ENCODE data around the gene HDX. TPM values are rescaled to one million over a fixed set of nuclear protein-coding genes. Genes with fewer than 3 reads are reported as not detected.

HDX gene
- total RNA-seq, 1 donor from 2014 or later, result 2.6 TPM

- Histone ChIP-seq H3K27me3 (ENCODE audit: control insufficient read depth in 3 of 3, insufficient read depth in 3 of 3, low read length in 3 of 3) (no peaks in the 10 kb centered on the region), H3K4me1 (ENCODE audit: control insufficient read depth in 3 of 3, insufficient read depth in 3 of 3, low read length in 3 of 3) (no peaks in the 10 kb centered on the region), H3K27ac (ENCODE audit: low read depth, low read length) (no peak overlapping the region), H3K9me3 (ENCODE audit: control insufficient read depth in 3 of 3, low read length in 3 of 3) (no peaks in the 10 kb centered on the region), H3K4me3 (ENCODE audit: low read length in 3 of 3) (no peak overlapping the region), H3K36me3 (ENCODE audit: control insufficient read depth in 3 of 3, insufficient read depth in 3 of 3, low read length in 3 of 3) (no peaks in the 10 kb centered on the region), H3K9ac (ENCODE audit: low read depth in 1 of 3, low read length in 3 of 3) (no peak overlapping the region)
Measured at GRCh38 chrX:84467898-84468297, 34.4 kb downstream of the HDX start.

DNA sequence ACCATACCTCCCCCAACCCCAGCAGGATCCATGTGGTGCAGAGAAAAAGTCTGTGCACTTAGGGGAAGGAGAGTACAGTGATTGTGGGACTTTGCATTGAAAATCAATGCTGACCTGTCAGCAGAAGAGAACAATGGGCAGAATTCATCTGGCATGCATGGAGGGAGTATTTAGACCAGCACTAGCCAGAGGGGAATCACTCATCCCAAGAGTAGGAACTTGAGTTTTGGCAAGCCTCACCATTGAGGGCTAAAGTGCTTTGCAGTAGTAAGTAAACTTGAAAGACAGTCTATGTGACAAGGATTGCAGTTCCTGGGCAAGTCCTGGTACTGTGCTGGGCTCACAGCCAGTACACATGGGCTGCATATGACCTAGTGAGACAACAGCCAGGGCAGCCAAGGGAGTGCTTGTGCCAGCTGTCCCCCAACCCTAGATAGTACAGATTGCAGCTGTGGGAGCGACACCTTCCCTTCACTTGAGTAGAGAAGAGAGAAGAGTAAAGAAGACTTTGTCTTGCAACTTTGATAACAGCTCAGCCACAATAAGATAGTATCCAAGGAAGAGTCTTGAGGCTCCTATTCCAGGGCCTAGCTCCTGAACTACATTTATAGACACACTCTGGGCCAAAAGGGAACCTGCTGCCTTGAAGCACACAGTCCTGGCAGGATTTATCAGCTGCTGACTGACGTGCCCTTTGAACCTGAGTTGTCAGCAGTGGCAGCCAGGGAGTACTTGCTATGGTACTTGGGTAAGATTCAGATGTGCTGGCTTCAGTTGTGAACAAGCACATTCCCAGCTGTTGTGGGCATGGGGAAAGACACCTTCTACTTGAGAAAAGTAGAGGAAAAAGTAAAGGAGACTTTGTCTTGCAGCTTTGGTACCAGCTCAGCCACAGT is 48.7 kb downstream of the HDX start:
- H3K9ac ChIP-seq (ENCODE audit: low read depth in 1 of 3, low read length in 3 of 3), result no peak overlapping the region
- no peaks in the 10 kb centered on the region for H3K4me1 ChIP-seq (ENCODE audit: control insufficient read depth in 3 of 3, insufficient read depth in 3 of 3, low read length in 3 of 3)
- no peaks in the 10 kb centered on the region for H3K27me3 ChIP-seq (ENCODE audit: control insufficient read depth in 3 of 3, insufficient read depth in 3 of 3, low read length in 3 of 3)
- no peaks in the 10 kb centered on the region for H3K36me3 ChIP-seq (ENCODE audit: control insufficient read depth in 3 of 3, insufficient read depth in 3 of 3, low read length in 3 of 3)
- H3K27ac ChIP-seq (ENCODE audit: low read depth, low read length), result no peak overlapping the region
- no peaks in the 10 kb centered on the region for H3K9me3 ChIP-seq (ENCODE audit: control insufficient read depth in 3 of 3, low read length in 3 of 3)
- no peak overlapping the region for H3K4me3 ChIP-seq (ENCODE audit: low read length in 3 of 3)

GRCh38 chrX:84441143-84441542 is 61.1 kb downstream of the HDX start:
- H3K9me3 ChIP-seq (ENCODE audit: control insufficient read depth in 3 of 3, low read length in 3 of 3), result no peaks in the 10 kb centered on the region
- no peak overlapping the region for H3K27ac ChIP-seq (ENCODE audit: low read depth, low read length)
- H3K4me3 ChIP-seq (ENCODE audit: low read length in 3 of 3), result no peak overlapping the region
- no peaks in the 10 kb centered on the region for H3K4me1 ChIP-seq (ENCODE audit: control insufficient read depth in 3 of 3, insufficient read depth in 3 of 3, low read length in 3 of 3)
- no peaks in the 10 kb centered on the region for H3K27me3 ChIP-seq (ENCODE audit: control insufficient read depth in 3 of 3, insufficient read depth in 3 of 3, low read length in 3 of 3)
- no peaks in the 10 kb centered on the region for H3K36me3 ChIP-seq (ENCODE audit: control insufficient read depth in 3 of 3, insufficient read depth in 3 of 3, low read length in 3 of 3)
- H3K9ac ChIP-seq (ENCODE audit: low read depth in 1 of 3, low read length in 3 of 3), result no peak overlapping the region

DNA sequence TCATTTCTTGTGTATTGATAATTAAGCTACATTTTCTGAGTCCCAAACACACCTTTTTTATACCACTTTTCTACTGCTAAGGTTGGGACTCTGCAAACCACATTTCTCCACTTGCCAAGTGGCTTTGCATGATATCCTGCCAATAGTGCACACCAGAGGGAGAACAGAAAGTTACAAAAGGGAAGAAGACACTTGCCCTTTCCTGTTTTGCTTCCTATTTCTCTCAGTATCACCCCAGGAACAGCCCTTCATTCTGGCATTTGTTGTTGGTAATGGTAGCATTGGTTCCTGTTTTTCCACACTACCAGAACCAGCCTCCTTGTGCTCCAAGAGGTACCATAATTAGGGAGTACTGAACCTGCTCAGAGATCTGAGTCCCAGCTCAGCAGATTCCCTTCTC is 87.1 kb downstream of the HDX start:
- Histone ChIP-seq H3K27ac (ENCODE audit: low read depth, low read length) (no peak overlapping the region), H3K9ac (ENCODE audit: low read depth in 1 of 3, low read length in 3 of 3) (no peak overlapping the region), H3K27me3 (ENCODE audit: control insufficient read depth in 3 of 3, insufficient read depth in 3 of 3, low read length in 3 of 3) (no peaks in the 10 kb centered on the region), H3K9me3 (ENCODE audit: control insufficient read depth in 3 of 3, low read length in 3 of 3) (no peaks in the 10 kb centered on the region), H3K36me3 (ENCODE audit: control insufficient read depth in 3 of 3, insufficient read depth in 3 of 3, low read length in 3 of 3) (no peaks in the 10 kb centered on the region), H3K4me1 (ENCODE audit: control insufficient read depth in 3 of 3, insufficient read depth in 3 of 3, low read length in 3 of 3) (no peaks in the 10 kb centered on the region), H3K4me3 (ENCODE audit: low read length in 3 of 3) (no peak overlapping the region)

DNA sequence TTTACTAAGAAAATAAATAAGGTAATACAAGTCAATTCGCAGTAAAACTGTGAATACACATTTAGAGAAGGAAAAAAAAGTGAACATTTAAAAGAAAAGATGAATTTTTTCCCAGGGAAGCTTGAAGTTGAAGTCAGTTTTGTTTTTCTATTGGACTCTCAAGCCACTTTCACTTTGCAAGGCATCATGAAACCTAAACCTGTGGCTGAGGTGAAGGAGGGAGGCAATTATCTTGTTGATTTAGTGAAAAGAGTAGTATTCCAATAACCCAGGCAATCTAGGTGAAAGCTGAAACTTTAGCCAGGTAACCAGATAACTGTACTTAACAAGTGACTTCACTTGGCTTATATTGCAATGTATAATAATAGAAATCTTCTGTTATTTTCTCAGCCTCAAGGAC is 138.6 kb downstream of the HDX start:
- no peak overlapping the region for H3K27ac ChIP-seq (ENCODE audit: low read depth, low read length)
- H3K4me3 ChIP-seq (ENCODE audit: low read length in 3 of 3), result peak overlapping the region in 1 of 3 donors; percentile 31
- no peak overlapping the region for H3K9ac ChIP-seq (ENCODE audit: low read depth in 1 of 3, low read length in 3 of 3)
- no peaks in the 10 kb centered on the region for H3K9me3 ChIP-seq (ENCODE audit: control insufficient read depth in 3 of 3, low read length in 3 of 3)
- H3K4me1 ChIP-seq (ENCODE audit: control insufficient read depth in 3 of 3, insufficient read depth in 3 of 3, low read length in 3 of 3), result no peaks in the 10 kb centered on the region
- H3K27me3 ChIP-seq (ENCODE audit: control insufficient read depth in 3 of 3, insufficient read depth in 3 of 3, low read length in 3 of 3), result no peaks in the 10 kb centered on the region
- H3K36me3 ChIP-seq (ENCODE audit: control insufficient read depth in 3 of 3, insufficient read depth in 3 of 3, low read length in 3 of 3), result no peaks in the 10 kb centered on the region

DNA sequence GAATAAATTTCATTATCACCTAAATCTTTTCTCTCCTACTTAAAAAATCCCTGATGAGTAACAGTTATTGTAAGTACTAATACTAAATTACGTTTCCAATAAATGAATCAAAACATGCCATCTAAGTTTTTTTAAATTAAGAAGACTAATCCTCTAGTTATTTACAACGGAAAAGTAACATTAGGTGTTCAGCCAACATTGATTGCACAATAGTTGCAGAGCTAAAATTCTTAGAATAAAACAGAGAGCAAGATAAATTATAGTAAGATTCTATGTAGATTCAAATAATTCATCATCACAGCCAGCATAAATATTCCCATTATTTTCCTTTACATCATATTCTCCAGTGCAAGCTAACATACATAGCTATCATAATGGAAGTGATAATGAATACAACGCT is 139.2 kb downstream of the HDX start:
- Histone ChIP-seq H3K4me3 (ENCODE audit: low read length in 3 of 3) (no peak overlapping the region), H3K4me1 (ENCODE audit: control insufficient read depth in 3 of 3, insufficient read depth in 3 of 3, low read length in 3 of 3) (no peaks in the 10 kb centered on the region), H3K9me3 (ENCODE audit: control insufficient read depth in 3 of 3, low read length in 3 of 3) (no peaks in the 10 kb centered on the region), H3K9ac (ENCODE audit: low read depth in 1 of 3, low read length in 3 of 3) (no peak overlapping the region), H3K27me3 (ENCODE audit: control insufficient read depth in 3 of 3, insufficient read depth in 3 of 3, low read length in 3 of 3) (no peaks in the 10 kb centered on the region), H3K27ac (ENCODE audit: low read depth, low read length) (no peak overlapping the region), H3K36me3 (ENCODE audit: control insufficient read depth in 3 of 3, insufficient read depth in 3 of 3, low read length in 3 of 3) (no peaks in the 10 kb centered on the region)

DNA sequence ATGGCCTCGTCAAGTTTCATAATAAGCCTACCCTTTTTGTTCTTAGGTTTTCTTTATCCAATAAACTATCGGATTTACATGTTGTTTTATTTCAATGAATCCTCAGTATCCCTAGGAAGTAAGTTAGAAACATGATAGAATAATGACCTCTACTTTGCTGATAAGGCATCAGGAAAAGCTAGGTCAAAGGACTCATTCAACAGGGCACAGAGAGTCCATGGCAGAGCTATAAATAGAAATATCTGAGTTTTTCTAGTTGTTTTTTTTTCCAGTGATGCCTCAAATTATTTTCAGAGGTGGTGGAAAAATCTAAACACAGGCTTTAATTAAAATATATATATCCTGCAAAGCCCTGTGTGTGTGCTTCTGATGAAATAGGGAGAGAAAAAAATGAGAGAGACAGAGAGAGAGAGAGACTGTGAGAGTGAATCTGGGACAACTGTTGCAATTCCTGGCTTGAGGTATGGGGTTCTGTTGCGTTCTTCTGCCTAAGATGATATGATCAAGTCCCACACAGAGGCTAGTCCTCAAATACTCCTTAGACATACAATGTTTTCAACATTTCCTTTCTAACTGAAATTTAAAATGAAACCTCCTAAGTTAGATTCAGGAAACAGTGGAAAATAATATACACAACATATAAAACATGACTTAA is 139.9 kb downstream of the HDX start:
- Histone ChIP-seq H3K27ac (ENCODE audit: low read depth, low read length) (no peak overlapping the region), H3K4me3 (ENCODE audit: low read length in 3 of 3) (no peak overlapping the region), H3K9ac (ENCODE audit: low read depth in 1 of 3, low read length in 3 of 3) (no peak overlapping the region)

GRCh38 chrX:84358271-84358670 is 144.0 kb downstream of the HDX start:
- H3K27ac ChIP-seq (ENCODE audit: low read depth, low read length), result no peak overlapping the region
- H3K4me1 ChIP-seq (ENCODE audit: control insufficient read depth in 3 of 3, insufficient read depth in 3 of 3, low read length in 3 of 3), result no peaks in the 10 kb centered on the region
- H3K27me3 ChIP-seq (ENCODE audit: control insufficient read depth in 3 of 3, insufficient read depth in 3 of 3, low read length in 3 of 3), result no peaks in the 10 kb centered on the region
- H3K9me3 ChIP-seq (ENCODE audit: control insufficient read depth in 3 of 3, low read length in 3 of 3), result no peaks in the 10 kb centered on the region
- no peak overlapping the region for H3K9ac ChIP-seq (ENCODE audit: low read depth in 1 of 3, low read length in 3 of 3)
- H3K36me3 ChIP-seq (ENCODE audit: control insufficient read depth in 3 of 3, insufficient read depth in 3 of 3, low read length in 3 of 3), result no peaks in the 10 kb centered on the region
- H3K4me3 ChIP-seq (ENCODE audit: low read length in 3 of 3), result no peak overlapping the region

More for the DNA sequence above, 139.9 kb downstream of the HDX start:
- Histone ChIP-seq H3K36me3 (ENCODE audit: control insufficient read depth in 3 of 3, insufficient read depth in 3 of 3, low read length in 3 of 3) (no peaks in the 10 kb centered on the region), H3K4me1 (ENCODE audit: control insufficient read depth in 3 of 3, insufficient read depth in 3 of 3, low read length in 3 of 3) (no peaks in the 10 kb centered on the region), H3K27me3 (ENCODE audit: control insufficient read depth in 3 of 3, insufficient read depth in 3 of 3, low read length in 3 of 3) (no peaks in the 10 kb centered on the region), H3K9me3 (ENCODE audit: control insufficient read depth in 3 of 3, low read length in 3 of 3) (no peaks in the 10 kb centered on the region)

DNA sequence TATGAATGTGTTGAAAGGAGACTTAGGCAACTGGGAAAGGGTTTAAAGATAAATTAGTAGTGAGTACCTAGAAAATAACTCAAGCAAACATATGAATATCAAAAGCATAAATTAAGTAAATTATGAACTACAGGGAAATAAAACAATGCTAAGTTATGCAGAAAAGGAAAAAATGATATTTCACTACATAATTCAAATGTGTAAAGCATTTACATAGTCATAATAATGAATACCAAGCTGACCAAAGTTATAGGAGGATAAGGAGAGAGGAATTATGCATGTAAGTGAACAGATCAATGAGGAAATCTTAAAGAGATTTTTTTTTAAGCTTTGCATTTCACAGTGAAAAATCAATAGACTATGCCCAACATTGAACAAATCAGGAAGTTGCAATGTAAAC is 145.0 kb downstream of the HDX start:
- Histone ChIP-seq H3K36me3 (ENCODE audit: control insufficient read depth in 3 of 3, insufficient read depth in 3 of 3, low read length in 3 of 3) (no peaks in the 10 kb centered on the region), H3K27me3 (ENCODE audit: control insufficient read depth in 3 of 3, insufficient read depth in 3 of 3, low read length in 3 of 3) (no peaks in the 10 kb centered on the region), H3K27ac (ENCODE audit: low read depth, low read length) (no peak overlapping the region), H3K4me1 (ENCODE audit: control insufficient read depth in 3 of 3, insufficient read depth in 3 of 3, low read length in 3 of 3) (no peaks in the 10 kb centered on the region), H3K9ac (ENCODE audit: low read depth in 1 of 3, low read length in 3 of 3) (no peak overlapping the region), H3K9me3 (ENCODE audit: control insufficient read depth in 3 of 3, low read length in 3 of 3) (no peaks in the 10 kb centered on the region), H3K4me3 (ENCODE audit: low read length in 3 of 3) (no peak overlapping the region)

DNA sequence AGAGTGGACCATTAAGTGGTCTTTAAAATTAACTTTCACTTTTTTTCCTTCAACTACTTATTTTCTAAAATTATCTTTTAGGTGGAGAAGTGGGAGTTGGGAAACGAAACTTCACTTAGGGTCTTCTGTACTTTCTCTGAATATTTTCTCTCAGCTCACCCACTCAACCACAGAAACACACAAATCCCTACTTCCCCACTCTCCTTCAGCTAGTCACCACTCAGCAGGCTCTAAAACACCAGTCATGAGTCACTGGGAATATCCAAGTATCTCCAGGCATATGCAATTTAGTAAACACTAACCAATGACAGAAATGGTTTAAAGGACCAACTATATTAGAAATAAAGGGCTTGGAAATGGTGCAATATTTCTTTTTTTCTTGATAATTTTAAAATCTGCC is 161.3 kb downstream of the HDX start:
- Histone ChIP-seq H3K27ac (ENCODE audit: low read depth, low read length) (no peak overlapping the region), H3K27me3 (ENCODE audit: control insufficient read depth in 3 of 3, insufficient read depth in 3 of 3, low read length in 3 of 3) (no peaks in the 10 kb centered on the region), H3K36me3 (ENCODE audit: control insufficient read depth in 3 of 3, insufficient read depth in 3 of 3, low read length in 3 of 3) (no peaks in the 10 kb centered on the region), H3K4me1 (ENCODE audit: control insufficient read depth in 3 of 3, insufficient read depth in 3 of 3, low read length in 3 of 3) (no peaks in the 10 kb centered on the region), H3K4me3 (ENCODE audit: low read length in 3 of 3) (no peak overlapping the region), H3K9me3 (ENCODE audit: control insufficient read depth in 3 of 3, low read length in 3 of 3) (no peaks in the 10 kb centered on the region), H3K9ac (ENCODE audit: low read depth in 1 of 3, low read length in 3 of 3) (no peak overlapping the region)

All from skeletal muscle tissue (tissue), 4 donors.